GM21381 (cell line): ENCODE measurements around the gene KLRD1.
"Not testable (repeated sequence)": the region's sequence is repeated elsewhere in the genome, so short reads cannot be mapped to it uniquely, and the experiment has no call there.

ENCODE experiments used
- ATAC-seq: cut with Tn5 transposase; IDR thresholded peaks from one replicate; pipeline ENCODE4 v1.9.1; 2021; ENCODE audit warnings: mild to moderate bottlenecking, moderate library complexity; ENCODE audit not compliant: unreplicated experiment

KLRD1 gene

DNA sequence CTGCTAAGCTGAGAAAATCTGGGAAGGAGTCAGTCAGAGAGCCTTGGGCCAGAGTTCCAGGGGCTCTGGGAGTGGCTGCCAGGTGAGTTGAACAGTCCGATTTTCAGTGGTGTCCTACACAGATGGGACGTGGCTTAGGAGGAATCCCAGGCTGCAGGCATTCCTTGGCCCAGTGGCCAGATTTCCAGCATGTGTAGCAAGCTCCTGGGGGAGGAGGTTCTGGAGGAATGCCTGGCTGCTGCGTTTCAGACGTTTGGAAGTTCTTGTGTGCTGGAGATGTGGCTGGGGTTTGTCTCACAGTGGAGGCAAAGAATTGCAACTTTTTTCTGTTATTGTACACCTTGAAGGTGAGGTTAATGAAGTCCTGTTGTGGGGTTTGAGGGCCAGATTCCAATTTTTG lies 28.5 kb downstream of the KLRD1 start:
- not testable (repeated sequence) for ATAC-seq

DNA sequence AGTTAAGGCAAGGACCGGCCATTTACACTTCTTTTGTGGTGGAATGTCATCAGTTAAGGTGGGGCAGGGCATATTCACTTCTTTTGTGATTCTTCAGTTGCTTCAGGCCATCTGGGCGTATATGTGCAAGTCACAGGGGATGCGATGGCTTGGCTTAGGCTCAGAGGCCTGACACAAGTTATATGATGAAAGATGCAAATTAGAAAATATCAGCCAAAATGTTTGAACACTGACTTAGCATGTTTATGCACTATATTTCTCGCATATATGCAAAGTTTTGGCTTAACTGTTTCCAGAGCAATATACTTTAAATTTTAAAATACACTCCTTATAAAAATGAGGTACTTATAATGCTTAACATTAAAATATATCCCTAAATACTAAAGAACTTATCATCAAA lies 30.8 kb downstream of the KLRD1 start:
- not testable (repeated sequence) for ATAC-seq

DNA sequence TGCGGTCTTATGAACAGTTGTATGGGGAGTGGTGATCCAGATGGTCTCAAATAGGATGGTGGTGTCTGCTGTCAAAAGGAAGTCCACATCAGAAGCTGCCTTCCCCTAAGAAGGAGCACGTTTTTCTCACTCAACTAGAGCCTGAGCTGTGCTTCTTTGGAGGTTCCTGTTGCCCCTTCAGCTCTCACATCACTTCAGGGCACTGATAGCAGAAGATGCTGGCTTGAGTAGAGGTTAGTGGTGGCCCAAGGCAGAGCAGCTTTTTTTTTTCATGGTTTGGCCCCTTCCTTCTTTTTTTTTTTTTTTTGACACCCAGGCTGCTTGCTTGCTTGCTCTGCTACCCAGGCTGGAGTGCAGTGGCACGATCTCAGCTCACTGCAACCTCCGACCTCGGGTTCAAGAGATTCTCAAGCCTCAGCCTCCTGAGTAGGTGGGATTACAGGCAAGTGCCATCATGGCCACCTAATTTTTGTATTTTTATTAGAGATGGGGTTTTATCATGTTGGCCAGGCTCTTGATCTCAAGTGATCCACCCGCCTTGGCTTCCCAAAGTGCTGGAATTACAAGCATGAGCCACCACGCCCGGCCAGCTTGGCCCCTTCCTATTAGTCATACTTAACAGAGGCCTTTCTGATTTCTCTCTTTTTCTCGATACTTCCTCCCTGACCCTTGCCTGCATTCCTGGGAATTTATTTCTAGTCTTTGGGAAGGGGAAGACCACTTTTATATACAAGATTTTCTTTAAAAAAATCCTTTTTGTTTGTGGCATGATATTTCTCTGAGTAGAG lies 31.6 kb downstream of the KLRD1 start:
- no peak for ATAC-seq

DNA sequence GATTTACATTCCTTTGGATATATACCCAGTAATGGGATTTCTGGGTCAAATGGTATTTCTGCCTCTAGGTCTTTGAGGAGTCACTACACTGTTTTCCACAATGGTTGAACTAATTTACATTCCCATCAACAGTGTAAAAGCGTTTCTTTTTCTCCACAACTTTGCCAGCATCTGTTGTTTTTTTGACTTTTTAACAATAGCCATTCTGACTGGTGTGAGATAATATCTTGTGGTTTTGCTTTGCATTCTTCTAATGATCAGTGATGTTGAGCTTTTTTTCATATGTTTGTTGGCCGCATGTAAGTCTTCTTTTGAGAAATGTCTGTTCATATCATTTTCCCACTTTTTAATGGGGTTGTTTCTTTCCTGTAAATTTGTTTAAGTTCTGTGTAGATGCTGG lies 33.3 kb downstream of the KLRD1 start:
- not testable (repeated sequence) for ATAC-seq

DNA sequence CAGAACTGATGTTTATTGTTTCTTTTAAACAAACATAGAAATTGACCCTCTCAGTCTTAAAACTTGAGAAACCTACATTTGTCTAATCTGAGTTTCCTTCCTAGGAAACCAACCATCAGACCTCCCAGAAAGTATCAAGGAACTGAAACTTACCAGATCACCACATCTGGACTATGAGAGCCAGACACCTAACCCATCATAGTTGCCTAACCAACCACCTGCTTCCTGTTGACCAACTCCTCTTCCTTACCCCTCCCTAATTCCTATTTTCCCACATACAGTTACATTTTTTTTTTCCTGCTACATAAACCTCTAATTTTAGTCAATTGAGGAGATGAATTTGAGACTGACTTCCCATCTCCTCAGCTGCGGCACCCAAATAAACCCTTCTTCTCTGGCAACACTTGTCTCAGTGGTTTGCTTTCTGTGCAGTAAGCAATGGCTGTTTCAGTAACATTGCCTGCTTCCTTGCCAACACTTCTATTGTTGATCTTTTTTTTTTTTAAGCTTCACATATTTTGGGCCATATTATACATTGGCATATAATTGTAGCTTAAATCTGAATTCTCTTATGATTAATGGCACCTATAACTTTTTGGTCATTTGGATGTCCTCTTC lies 34.3 kb downstream of the KLRD1 start:
- no peak for ATAC-seq

DNA sequence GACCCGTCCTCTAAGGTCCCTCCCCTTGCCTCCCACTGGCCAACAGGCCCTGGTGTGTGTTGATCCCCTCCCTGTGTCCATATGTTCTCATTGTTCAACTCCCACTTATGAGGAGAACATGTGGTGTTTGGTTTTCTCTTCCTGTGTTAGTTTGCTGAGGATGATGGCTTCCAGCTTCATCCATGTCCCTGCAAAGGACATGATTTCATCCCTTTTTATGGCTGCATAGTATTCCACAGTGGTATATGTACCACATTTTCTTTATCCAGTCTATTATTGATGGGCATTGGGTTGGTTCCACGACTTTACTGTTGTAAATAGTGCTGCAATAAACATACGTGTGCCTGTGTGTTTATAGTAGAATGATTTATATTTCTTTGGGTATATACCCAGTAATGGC lies 43.8 kb downstream of the KLRD1 start:
- not testable (repeated sequence) for ATAC-seq

DNA sequence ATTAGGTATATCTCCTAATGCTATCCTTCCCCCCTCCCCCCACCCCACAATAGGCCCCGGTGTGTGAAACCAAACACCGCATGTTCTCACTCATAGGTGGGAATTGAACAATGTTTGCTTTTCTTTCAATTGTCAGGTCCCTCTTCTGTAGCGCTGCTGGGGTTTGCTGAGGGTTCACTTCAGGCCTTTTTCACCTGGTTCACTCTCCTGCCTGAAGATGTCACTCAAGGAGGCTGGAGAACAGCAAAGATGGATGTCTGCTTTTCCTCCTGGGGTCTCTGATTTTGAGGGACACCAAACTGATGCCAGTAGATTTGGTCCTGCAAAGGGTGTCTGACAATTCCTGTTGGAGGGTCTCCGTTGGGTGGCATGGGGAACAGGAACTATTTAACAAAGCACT lies 46.4 kb downstream of the KLRD1 start:
- no peak for ATAC-seq

DNA sequence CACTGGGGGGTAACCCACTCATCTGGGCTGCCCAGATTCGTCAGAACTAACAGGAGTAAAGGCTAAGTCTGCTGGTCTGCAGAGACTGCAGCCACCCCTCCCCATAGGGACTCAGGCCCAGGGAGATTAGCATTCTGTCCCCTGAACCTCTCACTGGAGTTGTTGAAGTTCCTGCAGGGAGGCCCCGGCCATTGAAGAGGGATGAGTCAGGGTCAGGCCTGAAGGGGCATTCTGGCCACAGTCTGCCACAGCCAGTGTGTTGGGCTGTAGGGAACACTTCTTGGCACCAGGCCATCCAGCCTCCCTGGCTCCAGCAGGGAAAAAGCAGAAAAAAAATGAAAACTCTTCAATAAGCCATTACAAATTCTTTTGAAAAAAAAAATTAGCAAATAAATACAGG lies 46.8 kb downstream of the KLRD1 start:
- no peak for ATAC-seq

DNA sequence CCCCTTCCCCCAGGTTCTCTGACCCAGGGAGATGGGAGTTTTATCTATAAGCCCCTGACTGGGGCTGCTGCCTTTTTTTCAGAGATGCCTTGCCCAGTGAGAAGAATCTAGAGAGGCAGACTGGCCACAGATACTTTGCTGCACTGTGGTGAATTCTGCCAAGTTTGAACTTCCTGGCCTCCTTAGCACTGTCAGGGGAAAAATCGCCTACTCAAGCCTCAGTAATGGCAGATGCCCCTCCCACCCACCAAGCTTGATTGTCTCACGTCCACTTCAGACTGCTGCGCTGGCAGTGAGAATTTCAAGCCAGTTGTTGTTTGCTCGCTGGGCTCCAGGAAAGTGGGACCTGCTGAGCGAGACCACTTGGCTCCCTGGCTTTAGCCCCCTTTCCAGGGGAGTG lies 50.5 kb downstream of the KLRD1 start:
- no peak for ATAC-seq

DNA sequence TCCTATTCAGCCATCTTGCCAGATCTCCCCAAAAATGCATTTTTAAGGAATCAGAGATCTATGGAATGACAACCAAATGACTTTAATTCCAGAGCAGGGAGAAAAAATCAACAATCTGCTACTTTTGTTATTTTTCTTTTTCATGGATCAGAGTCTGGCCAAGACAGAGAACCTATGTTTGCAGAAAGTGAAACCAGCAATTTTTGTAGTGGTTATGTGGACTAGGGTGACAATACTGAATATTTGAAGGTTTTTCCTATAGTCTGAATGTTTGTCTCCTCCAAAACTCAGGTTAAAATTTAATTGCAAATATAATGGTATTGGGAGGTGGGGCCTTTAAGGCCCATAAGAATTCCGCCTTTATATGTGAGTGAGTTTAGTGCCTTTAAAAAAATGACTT lies 51.3 kb downstream of the KLRD1 start:
- no peak for ATAC-seq

DNA sequence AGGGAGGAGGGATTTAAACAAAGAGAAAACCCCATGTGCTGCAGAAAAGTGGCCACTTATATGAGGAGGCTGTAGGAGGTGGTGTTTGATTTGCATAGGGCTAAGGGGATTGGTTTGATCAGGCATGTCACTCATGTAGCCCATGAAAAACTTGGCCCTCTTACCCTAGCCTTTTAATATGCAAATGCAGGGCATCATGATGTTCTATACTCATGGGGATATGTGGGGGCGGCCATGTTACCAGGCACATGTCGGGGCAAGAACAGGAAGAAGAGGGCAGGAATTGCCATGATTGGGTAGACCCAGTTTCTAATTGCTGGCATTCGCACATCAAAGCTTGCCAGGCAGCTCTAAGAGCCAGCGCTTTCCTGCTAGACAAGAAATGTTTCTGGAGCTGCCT lies 53.4 kb downstream of the KLRD1 start:
- no peak for ATAC-seq

DNA sequence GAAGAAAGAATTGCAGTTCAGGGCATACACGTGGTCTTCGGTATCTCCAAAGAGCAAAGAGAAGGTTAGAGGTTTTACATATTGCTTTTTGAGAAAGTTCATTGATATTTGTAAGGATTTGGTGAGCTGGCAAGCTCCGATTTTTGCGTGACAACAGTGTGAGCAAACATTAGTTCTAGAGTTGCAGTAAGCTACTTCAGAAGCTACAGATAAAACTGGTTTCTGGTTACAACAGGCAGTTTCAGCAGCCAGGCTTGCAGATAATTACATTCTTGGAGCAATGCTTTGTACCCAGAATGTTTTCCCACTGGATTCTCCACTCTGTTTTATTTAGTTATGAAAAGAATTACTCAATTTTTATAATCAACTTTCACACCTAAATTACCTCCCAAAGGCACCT lies 54.0 kb downstream of the KLRD1 start:
- ATAC-seq = no peak

DNA sequence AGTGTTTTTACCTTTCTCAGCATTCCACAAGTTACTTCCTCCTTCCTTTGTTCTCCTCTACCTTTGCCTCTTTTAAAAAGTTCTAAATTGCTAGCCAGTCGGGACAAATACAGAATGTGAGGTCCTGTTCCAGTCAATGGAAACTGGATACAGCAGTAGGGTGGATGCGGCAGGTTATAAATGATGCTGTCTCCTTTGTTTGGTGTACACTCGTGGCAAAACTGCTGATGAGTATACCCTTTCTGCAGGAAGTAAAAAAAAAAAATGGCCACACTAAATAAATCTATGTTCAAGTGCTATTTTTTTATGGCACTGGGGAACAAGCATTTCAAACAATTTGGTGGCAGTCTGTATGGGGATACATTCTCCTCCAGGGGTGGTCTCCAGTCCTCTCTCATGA lies 54.7 kb downstream of the KLRD1 start:
- ATAC-seq = no peak

DNA sequence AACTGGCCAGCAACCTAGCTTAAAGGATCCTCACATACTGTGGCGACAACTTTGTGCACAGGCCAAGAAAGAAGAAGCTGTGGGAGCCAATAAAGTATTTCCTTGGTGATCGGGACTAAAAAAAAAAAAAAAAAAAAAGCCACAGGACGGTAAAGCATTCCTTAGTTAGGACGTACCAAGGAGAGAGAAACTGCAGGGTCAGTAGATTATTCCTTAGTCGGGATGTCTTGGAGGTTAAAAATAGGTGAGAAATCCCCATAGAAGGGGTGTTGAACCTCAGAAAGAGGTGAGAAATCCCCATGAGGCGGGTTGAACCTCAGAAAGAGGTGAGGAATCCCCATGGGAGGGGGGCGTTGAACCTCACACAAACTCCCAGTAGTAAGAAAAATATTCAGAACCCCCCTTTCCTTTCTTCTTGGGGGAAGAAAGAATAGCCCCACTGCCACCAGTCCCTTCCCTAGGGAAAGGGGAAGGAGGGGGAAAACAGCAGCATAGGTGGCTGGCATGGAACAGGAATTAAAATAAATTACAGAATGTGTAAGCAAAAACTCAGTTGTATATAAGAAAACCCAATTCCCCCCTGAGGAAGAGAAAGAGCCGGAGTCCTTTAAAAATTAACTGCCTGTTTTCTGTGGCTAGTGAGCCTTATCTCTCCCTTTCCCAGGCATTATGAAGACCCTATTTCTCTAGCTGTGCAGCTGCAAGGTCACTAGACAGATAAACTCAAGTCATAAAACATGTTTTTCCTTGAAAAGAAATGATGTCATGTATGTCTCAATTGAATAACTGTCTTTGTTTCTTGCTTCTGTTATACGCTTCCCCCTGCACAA lies 55.4 kb downstream of the KLRD1 start:
- no peak for ATAC-seq

DNA sequence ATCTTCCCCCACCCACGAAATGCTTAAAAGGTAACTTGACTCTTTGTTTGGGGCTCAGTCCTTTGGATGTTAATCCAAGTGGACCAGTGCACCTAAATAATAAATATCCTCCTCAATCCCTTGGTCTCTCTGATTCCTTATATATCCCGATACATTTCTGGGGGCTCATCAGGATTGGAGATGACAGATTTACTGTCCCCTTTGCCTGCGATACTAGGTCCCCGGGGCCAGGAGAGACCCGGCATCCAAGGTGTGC lies 55.9 kb downstream of the KLRD1 start:
- no peak for ATAC-seq

DNA sequence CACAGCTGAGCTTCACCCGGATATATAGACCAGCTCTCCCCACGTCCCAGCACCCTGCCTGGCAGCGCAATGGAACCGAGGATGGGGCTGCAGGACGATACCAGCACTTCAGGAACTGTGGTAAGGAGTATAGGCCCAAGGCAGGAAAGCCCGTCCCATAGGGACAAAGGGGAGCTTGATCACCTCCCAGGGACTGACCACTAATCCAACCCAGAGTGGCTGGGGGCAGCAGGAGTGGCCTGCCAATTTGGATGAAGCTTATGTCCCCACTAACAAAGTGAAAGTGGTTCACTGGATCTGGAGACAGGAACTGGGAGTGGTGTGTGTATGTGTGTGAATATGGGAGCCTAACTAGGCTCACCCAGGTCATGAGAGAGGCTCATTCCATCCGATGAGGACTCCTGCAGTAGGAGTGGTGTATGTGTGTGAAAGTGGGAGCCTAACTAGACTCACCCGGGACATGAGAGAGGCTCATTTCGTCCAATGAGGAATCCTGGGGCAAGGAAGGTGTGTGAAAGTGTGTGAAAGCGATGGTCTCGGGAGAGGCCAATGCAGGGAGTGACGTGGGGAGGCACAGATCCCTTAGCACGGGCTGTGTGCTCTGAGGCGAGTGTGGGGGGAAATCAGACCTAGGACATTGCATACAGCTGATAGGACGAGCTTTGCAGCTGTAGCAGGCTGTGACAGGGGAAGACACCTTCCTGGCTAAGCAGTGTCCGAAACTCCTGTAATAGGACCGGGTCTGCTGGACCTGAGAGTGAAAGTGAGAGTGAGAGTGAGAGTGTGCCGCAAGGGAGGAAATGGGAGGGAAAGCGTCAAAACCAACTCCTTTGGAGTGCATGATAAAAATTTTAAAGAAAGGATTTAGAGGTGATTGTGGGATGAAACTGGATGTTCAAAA lies 56.5 kb downstream of the KLRD1 start:
- ATAC-seq = peak; percentile 88

DNA sequence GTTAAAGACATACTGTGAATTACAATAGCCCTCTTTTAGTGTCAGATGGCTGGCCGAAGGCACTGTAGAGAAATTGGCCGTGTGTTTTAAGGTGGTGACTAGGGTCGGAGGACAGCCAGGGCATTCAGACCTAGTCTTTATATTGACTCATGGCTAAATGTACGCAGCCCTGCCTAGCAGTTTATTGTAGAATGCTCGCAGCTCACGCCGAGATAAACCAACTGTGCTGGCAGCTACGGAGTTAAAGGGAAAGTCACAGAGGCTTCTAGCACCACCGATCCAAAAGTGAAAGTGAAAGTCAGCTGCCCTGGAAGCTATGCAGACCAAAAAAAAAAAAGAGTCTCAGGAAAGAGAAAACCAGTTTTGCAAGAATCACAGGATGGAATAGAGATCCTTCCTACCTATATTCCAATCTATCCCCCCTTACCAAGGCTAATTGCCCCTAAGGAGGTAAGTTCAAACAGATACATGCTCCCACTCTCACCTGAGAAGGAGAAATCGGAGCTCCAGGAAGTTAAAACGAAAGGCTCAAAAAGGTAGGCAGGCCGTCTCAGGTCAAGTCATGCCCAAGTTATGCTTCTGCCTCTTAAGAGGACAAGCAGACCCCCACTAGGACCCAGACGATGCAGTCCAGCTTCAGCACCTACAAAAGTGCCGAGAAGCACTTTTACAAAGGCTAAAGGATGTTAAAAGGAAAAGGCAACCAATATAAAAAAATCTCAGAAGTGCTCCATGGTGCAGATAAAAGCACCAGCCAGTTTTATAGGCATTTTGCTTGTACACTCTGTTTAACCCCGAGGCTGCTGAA lies 57.3 kb downstream of the KLRD1 start:
- ATAC-seq = peak; percentile 47

DNA sequence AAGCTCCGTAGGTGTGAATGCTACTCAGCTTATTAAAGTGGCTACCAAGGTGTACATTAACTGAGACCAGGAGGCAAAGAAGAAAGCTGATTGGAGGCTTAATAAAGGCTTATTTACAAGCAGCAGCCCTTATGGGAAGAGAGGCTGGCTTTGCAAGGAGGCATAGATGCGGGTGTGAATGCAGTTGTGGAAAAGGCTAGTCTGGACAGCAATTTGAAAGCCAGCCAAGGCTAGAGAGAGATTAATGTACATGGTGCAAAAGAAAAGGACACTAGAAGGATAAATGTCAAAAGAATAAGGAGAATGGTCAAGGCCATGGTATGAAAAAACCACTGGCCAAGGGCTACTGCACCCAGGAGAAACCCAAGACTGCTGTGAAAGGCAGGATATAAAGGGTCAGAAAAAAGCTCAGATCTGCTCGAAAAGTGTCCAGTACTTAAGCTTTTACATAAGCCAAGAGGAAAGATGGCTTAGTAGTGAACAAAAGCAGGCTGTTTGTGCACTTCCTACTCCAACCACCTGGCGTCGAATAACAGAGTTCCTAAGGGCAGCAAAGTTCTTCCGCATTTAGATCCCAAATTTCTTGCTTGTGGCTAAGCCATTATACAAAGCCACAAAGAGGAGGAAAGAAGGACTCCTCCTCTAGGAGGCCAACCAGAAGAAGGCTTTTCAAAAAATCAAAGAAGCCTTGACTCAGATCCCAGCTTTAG lies 58.2 kb downstream of the KLRD1 start:
- no peak for ATAC-seq

DNA sequence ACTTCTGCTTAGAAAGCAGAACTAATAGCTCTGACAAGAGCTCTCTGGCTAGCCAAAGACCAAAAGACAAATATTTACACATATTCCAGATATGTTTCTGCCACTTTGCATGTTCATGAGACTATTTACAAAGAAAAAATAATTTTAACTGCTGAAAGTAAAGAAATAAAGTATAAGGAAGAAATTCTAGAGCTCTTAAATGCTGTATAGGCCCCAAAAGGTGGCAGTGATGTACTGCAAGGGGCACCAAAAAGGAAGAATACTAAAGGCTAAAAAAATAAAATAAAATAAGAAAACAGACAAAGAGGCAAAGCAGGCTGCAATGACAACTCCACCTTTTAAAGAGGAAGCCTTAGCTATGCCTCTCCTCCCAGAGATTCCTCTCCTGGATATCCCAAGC lies 59.2 kb downstream of the KLRD1 start:
- ATAC-seq = no peak

DNA sequence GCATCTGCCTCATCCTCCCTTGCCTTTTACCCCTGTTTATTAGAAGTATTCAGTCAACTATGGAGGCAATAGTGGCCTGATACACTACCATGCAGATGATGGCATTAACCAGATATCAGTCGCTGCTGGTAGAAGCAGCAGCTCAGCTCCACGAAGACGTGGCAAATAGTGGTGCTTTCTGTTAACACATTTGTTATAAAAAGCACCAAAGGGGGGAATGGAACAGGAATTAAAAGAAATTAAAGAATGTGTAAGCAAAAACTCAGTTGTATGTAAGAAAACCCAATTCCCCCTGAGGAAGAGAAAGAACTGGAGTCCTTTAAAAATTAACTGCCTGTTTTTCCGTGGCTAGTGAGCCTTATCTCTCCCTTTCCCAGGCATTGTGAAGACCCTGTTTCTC lies 60.0 kb downstream of the KLRD1 start:
- ATAC-seq = not testable (repeated sequence)
